ENCODE measurements around the gene ANXA3. TPM values are rescaled to one million over a fixed set of nuclear protein-coding genes. Genes with fewer than 3 reads are reported as not detected.

The ANXA3 gene
- total RNA-seq, 4 donors from 2014 or later: 98.4 to 216 (median 186) TPM

GRCh38 chr4:78621395-78621794 is 69.8 kb downstream of the ANXA3 start:
- Histone ChIP-seq H3K36me3 (no peaks in the 10 kb centered on the region), H3K27ac (replicated peaks in 1 of 4) (no peak overlapping the region), H3K4me1 (peaks cover 0 to under 1% (median 0%) of the 10 kb centered on the region in 4 donors), H3K4me3 (no peak overlapping the region), H3K9me3 (no peaks in the 10 kb centered on the region), H3K27me3 (no peaks in the 10 kb centered on the region)
- intact Hi-C loops (cut with DNase I): no loop called here
- WGBS: 87% methylated on average over 4 of the region's 4 CpGs
- TF ChIP-seq EP300 (IDR thresholded peaks at IDR 0.05) (no peak), POLR2A (IDR thresholded peaks at IDR 0.05; ENCODE audit: low read depth) (no peak), POLR2AphosphoS5 (IDR thresholded peaks at IDR 0.05) (no peak)
- TF ChIP-seq, protein P1, sequence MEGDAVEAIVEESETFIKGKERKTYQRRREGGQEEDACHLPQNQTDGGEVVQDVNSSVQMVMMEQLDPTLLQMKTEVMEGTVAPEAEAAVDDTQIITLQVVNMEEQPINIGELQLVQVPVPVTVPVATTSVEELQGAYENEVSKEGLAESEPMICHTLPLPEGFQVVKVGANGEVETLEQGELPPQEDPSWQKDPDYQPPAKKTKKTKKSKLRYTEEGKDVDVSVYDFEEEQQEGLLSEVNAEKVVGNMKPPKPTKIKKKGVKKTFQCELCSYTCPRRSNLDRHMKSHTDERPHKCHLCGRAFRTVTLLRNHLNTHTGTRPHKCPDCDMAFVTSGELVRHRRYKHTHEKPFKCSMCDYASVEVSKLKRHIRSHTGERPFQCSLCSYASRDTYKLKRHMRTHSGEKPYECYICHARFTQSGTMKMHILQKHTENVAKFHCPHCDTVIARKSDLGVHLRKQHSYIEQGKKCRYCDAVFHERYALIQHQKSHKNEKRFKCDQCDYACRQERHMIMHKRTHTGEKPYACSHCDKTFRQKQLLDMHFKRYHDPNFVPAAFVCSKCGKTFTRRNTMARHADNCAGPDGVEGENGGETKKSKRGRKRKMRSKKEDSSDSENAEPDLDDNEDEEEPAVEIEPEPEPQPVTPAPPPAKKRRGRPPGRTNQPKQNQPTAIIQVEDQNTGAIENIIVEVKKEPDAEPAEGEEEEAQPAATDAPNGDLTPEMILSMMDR (IDR thresholded peaks at IDR 0.05): no peak
- DNase-seq (ENCODE audit: extremely low spot score): no peak

- no peaks in the 10 kb centered on the region for H3K27me3 ChIP-seq
- no peak for TF ChIP-seq POLR2AphosphoS5 (IDR thresholded peaks at IDR 0.05)
- no peak for TF ChIP-seq EP300 (IDR thresholded peaks at IDR 0.05)
- no peak for TF ChIP-seq POLR2A (IDR thresholded peaks at IDR 0.05; ENCODE audit: low read depth)
- TF ChIP-seq, protein P1 (IDR thresholded peaks at IDR 0.05): no peak
- intact Hi-C loops (cut with DNase I): no loop called here
- 85% methylated on average over 6 of the region's 6 CpGs for WGBS
- H3K4me1 ChIP-seq: peaks cover 0 to 6% (median 0%) of the 10 kb centered on the region in 4 donors
- no peaks in the 10 kb centered on the region for H3K36me3 ChIP-seq
- H3K9me3 ChIP-seq: no peaks in the 10 kb centered on the region
- no peak overlapping the region for H3K4me3 ChIP-seq
- no peak overlapping the region for H3K27ac ChIP-seq (replicated peaks in 1 of 4)
- DNase-seq (ENCODE audit: extremely low spot score): no peak
Measured at GRCh38 chr4:78622253-78622979, 70.8 kb downstream of the ANXA3 start.

DNA sequence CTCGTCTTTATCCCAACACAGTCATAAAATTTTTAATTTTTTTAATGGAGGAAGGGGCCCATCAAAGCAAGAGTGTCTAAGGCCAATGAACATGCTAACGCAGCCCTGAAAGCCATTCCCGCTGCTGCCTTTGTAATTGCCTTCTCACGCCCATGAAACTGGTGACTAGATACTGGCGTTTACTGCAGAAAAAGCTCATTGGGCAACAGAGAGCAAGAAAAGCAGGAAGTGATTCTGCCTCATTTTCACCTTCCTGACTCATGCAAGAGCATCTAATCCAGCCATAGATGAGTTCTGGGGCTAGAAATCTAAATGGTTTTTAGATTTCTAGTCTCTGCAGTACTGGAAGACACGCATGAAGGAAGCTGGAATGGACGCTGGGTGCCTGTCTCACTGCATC is 72.5 kb downstream of the ANXA3 start:
- intact Hi-C loops (cut with DNase I): no loop called here
- Histone ChIP-seq H3K4me3 (no peak overlapping the region), H3K27me3 (no peaks in the 10 kb centered on the region), H3K4me1 (peaks cover 0 to 6% (median 0%) of the 10 kb centered on the region in 4 donors), H3K27ac (replicated peaks in 1 of 4) (no peak overlapping the region), H3K9me3 (no peaks in the 10 kb centered on the region), H3K36me3 (no peaks in the 10 kb centered on the region)
- TF ChIP-seq POLR2AphosphoS5 (IDR thresholded peaks at IDR 0.05): no peak
- TF ChIP-seq, protein P1 (IDR thresholded peaks at IDR 0.05): no peak
- 89% methylated on average over 7 of the region's 7 CpGs for WGBS
- no peak for DNase-seq (ENCODE audit: extremely low spot score)

DNA sequence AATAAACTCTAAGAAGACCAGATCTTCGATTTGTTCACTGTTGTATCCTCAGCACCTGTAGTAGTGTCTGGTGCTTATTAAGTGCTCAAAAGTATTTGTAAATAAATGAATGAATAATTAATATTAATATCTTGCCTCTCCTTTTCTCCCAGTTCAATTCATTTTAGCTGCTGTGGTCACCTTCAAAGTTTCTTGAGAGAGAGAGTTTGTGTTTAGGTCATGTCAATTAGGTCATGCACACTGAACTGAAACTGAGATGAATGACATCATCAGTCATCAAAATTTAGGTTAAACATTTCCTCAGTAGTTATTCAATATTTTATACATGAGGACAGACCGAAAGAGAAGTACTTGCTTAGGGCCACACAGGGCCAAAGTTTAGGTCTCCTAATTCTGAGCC is 73.5 kb downstream of the ANXA3 start:
- intact Hi-C loops (cut with DNase I): no loop called here
- Histone ChIP-seq H3K4me3 (no peak overlapping the region), H3K27ac (replicated peaks in 1 of 4) (no peak overlapping the region), H3K4me1 (peaks cover 0 to 6% (median 2%) of the 10 kb centered on the region in 4 donors), H3K27me3 (no peaks in the 10 kb centered on the region), H3K9me3 (no peaks in the 10 kb centered on the region), H3K36me3 (no peaks in the 10 kb centered on the region)
- WGBS: 94% methylated on average over 2 of the region's 2 CpGs
- no peak for DNase-seq (ENCODE audit: extremely low spot score)
- TF ChIP-seq, protein P1 (IDR thresholded peaks at IDR 0.05): no peak
- TF ChIP-seq EP300 (IDR thresholded peaks at IDR 0.05) (no peak), POLR2A (IDR thresholded peaks at IDR 0.05; ENCODE audit: low read depth) (no peak), POLR2AphosphoS5 (IDR thresholded peaks at IDR 0.05) (no peak)

Data from esophagus muscularis mucosa (tissue), 4 donors.